SK-N-SH (cell line): Measurements from ENCODE around the gene TP53I3. TPM values are rescaled to one million over a fixed set of nuclear protein-coding genes. Genes with fewer than 3 reads are reported as not detected.

ENCODE experiments used
- CTCF ChIA-PET: fragments of 300-600, 350-600 bp; formaldehyde crosslinking; extraction: SDS; loops from one replicate; lab custom pipeline; 2021; lab: Yijun Ruan, JAX
- POLR2A ChIA-PET: fragments of 350-600 bp; sonication (Branson Sonifier 250); formaldehyde crosslinking; extraction: SDS; loops from one replicate; lab custom pipeline; 2020; ENCODE audit warnings: antibody characterized with exemption, inconsistent platforms; lab: Yijun Ruan, JAX
- DNase-seq: peaks from one replicate; pipeline ENCODE4 v3.0.0; 2012
- H2AFZ ChIP-seq: fragments of 200-600 bp; sonication (generic); 2 replicates; pipeline ENCODE4 v1.8.1; 2016; ENCODE audit warnings: antibody characterized with exemption, mild to moderate bottlenecking, low read depth
- H3F3A ChIP-seq: fragments of 200-600 bp; sonication (generic); replicated peaks from 2 replicates; pipeline ENCODE3; 2016; ENCODE audit warnings: antibody characterized with exemption, mild to moderate bottlenecking; ENCODE audit not compliant: insufficient read depth
- H3K27ac ChIP-seq, 2 experiments: fragments of 200-500 bp in 1 of 2; fragments of 200-600 bp in 1 of 2; sonication (Bioruptor generic) in 1 of 2; sonication (generic), shearing (Covaris generic) in 1 of 2; 2 replicates each; pipeline versions ENCODE4 v1.5.1 to v1.6.1; 2014 to 2016; ENCODE audit warnings: low read depth in 2 of 2, inconsistent platforms in 1 of 2, low read length in 1 of 2, mild to moderate bottlenecking in 1 of 2, mixed read lengths in 1 of 2
- H3K27me3 ChIP-seq: fragments of 200-600 bp; sonication (generic), shearing (Covaris generic); 2 replicates; pipeline ENCODE4 v1.6.1; 2016; ENCODE audit warnings: mixed run types; ENCODE audit not compliant: insufficient read depth
- H3K36me3 ChIP-seq, 2 experiments: fragments of 200-500 bp in 1 of 2; fragments of 200-600 bp in 1 of 2; sonication (Bioruptor generic) in 1 of 2; sonication (generic) in 1 of 2; replicated peaks in 1 of 2; 2 replicates each; pipeline versions ENCODE3 to v1.5.1; 2014 to 2016; ENCODE audit warnings: low read length in 1 of 2, mild to moderate bottlenecking in 1 of 2; ENCODE audit not compliant: insufficient read depth in 2 of 2, control insufficient read depth in 1 of 2
- H3K4me1 ChIP-seq, 2 experiments: fragments of 200-500 bp in 1 of 2; fragments of 200-600 bp in 1 of 2; sonication (Bioruptor generic) in 1 of 2; sonication (generic), shearing (Covaris generic) in 1 of 2; 2 replicates each; pipeline versions ENCODE4 v1.5.1 to v1.6.1; 2014 to 2016; ENCODE audit warnings: low read depth in 1 of 2, low read length in 1 of 2, mixed run types in 1 of 2; ENCODE audit not compliant: insufficient read depth in 2 of 2, control insufficient read depth in 1 of 2
- H3K4me2 ChIP-seq: fragments of 200-600 bp; sonication (generic), shearing (Covaris generic); 2 replicates; pipeline ENCODE4 v1.6.1; 2017; ENCODE audit warnings: mixed run types
- H3K4me3 ChIP-seq, 2 experiments: fragments of 200-500 bp in 1 of 2; fragments of 200-600 bp in 1 of 2; sonication (Bioruptor generic) in 1 of 2; sonication (generic), shearing (Covaris generic) in 1 of 2; 2 replicates each; pipeline versions ENCODE4 v1.5.1 to v1.8.1; 2014 to 2016; ENCODE audit warnings: low read depth in 2 of 2, inconsistent platforms in 1 of 2, low read length in 1 of 2, mild to moderate bottlenecking in 1 of 2, mixed read lengths in 1 of 2, moderate library complexity in 1 of 2
- H3K79me2 ChIP-seq: fragments of 200-600 bp; sonication (generic); 2 replicates; pipeline ENCODE4 v1.8.1; 2017; ENCODE audit warnings: mild to moderate bottlenecking; ENCODE audit not compliant: insufficient read depth
- H3K9ac ChIP-seq: fragments of 200-600 bp; sonication (generic); 2 replicates; pipeline ENCODE4 v1.6.1; 2017; ENCODE audit warnings: mixed run types
- H3K9me2 ChIP-seq: fragments of 200-600 bp; sonication (generic); 2 replicates; pipeline ENCODE4 v1.6.1; 2017; ENCODE audit warnings: mixed run types
- H3K9me3 ChIP-seq: fragments of 200-600 bp; sonication (generic); 2 replicates; pipeline ENCODE4 v1.6.1; 2017; ENCODE audit warnings: mixed run types, mild to moderate bottlenecking, moderate library complexity
- H4K20me1 ChIP-seq: fragments of 200-600 bp; sonication (generic); 2 replicates; pipeline ENCODE4 v1.6.1; 2017; ENCODE audit warnings: mild to moderate bottlenecking, mixed run types; ENCODE audit not compliant: insufficient read depth
- CHD2 ChIP-seq: fragments of 150-350 bp; IDR thresholded peaks from 2 replicates; pipeline ENCODE4 v1.6.1; 2018; ENCODE audit warnings: low read length; ENCODE audit not compliant: partially characterized antibody
- ELF1 ChIP-seq: IDR thresholded peaks from 2 replicates; pipeline ENCODE4 v1.4.0; 2012
- EZH2phosphoT487 ChIP-seq: fragments of 200-600 bp; sonication (generic); IDR thresholded peaks from 2 replicates; pipeline ENCODE4 v1.6.1; 2017; ENCODE audit warnings: low read depth, mixed run types, mild to moderate bottlenecking, antibody characterized with exemption, moderate library complexity, borderline replicate concordance
- GABPA ChIP-seq: IDR thresholded peaks from 2 replicates; pipeline ENCODE4 v1.4.0; 2012; ENCODE audit warnings: low read depth, mild to moderate bottlenecking
- MXI1 ChIP-seq: IDR thresholded peaks from 2 replicates; pipeline ENCODE4 v1.6.1; 2012; ENCODE audit warnings: mild to moderate bottlenecking, low read depth, low read length, improper control_type of control experiment
- NRF1 ChIP-seq: IDR thresholded peaks from 2 replicates; pipeline ENCODE4 v1.6.1; 2012; ENCODE audit warnings: low read depth, mild to moderate bottlenecking, low read length
- POLR2AphosphoS5 ChIP-seq: IDR thresholded peaks from 2 replicates; pipeline ENCODE4 v1.6.1; 2012; ENCODE audit warnings: low read depth, low read length
- RAD21 ChIP-seq: IDR thresholded peaks from 2 replicates; pipeline ENCODE4 v1.6.1; 2012; ENCODE audit warnings: mild to moderate bottlenecking, low read length
- SIN3A ChIP-seq: IDR thresholded peaks from 2 replicates; pipeline ENCODE4 v1.6.1; 2012; ENCODE audit warnings: low read depth, mild to moderate bottlenecking, low read length, moderate library complexity, borderline replicate concordance
- TAF1 ChIP-seq: IDR thresholded peaks from 2 replicates; pipeline ENCODE4 v1.6.1; 2012; ENCODE audit warnings: low read depth, mild to moderate bottlenecking, low read length, moderate library complexity, borderline replicate concordance
- YY1 ChIP-seq: IDR thresholded peaks from 2 replicates; pipeline ENCODE4 v1.4.0; 2012; ENCODE audit warnings: low read depth, mild to moderate bottlenecking
- WGBS: methylation state at CpG from one replicate; pipeline ENCODE4 v1.1.6; 2017; ENCODE audit warnings: low lambda C conversion rate; 5-methylcytosine and 5-hydroxymethylcytosine counted together
- polyA plus RNA-seq, 3 experiments: library from polyadenylated mRNA; depleted of rRNA; stranded (reverse); fragments of >200 nt; gene quantifications; 2 replicates each; pipeline ENCODE4 v1.2.3, GENCODE V29; 2012
- TF ChIP-seq, protein P1 (sequence below): fragments of 150-350 bp; IDR thresholded peaks from 2 replicates; pipeline ENCODE4 v1.6.1; 2016; ENCODE audit warnings: mild to moderate bottlenecking, low read depth, low read length
- TF ChIP-seq, protein P2 (sequence below): IDR thresholded peaks from 2 replicates; pipeline ENCODE4 v1.6.1; 2012; ENCODE audit warnings: mild to moderate bottlenecking, low read depth, low read length, moderate library complexity
- TF ChIP-seq, protein P3 (sequence below): IDR thresholded peaks from 2 replicates; pipeline ENCODE4; 2012
- TF ChIP-seq, protein P4 (sequence below): fragments of 150-350 bp; IDR thresholded peaks from 2 replicates; pipeline ENCODE4 v1.6.1; 2017; ENCODE audit warnings: antibody characterized with exemption, low read length, low read depth, borderline replicate concordance
- TF ChIP-seq, protein P5 (sequence below): IDR thresholded peaks from 2 replicates; pipeline ENCODE4 v1.4.0; 2012; ENCODE audit warnings: low read depth

The TP53I3 gene
- polyA plus RNA-seq, 1 of the 3 experiments (the other 2 are of a cell fraction): 110 TPM

DNA sequence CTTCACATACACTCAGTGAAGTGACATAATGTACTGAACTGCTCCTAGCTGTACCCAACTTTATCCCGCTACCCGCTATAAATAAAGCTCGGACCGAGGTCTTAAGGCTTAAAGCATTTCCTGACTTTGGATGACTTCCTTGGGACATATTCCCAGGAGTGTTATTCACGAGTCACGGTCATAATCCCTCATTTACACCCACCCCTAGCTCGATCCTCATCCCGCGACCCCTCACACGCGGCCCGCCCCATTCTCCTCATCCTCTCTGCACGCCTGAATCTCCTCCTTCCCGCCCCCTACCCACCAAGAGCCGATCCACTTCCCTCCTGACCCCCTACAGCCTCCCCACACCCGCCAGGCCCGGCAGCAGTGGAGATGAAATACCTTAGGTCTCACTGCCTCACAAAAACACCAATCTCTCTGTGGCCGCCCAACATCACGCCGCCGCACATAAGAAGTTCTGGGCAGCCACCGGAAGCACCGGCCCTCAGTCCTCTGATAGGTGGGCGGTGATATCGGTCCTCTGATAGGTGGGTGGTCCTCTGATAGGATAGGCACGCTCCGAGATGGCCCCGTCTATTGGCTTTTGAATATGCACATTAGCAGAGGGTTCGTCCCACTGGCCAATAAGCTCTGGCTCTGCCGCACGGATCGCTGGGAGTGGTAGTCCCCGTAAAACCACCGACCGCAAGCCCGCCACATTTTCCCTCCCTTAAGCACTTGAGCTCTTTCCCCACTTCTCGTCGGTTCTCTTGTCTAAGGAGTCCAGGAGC, 37.5 kb downstream of the TP53I3 start, which contains the start of gene WDCP:
WDCP (minus strand) TSS at position 462 of the 773 bp plus-strand sequence. CDS start 7,897 bp downstream, outside the sequence.
- peak within 1 kb of the TSS; percentile 90 for H2AFZ ChIP-seq
- H3K9me3 ChIP-seq: no peaks in the 10 kb centered on the region
- H3F3A ChIP-seq: peaks cover 15% of the 10 kb centered on the region
- WGBS: under 1% methylated on average over 38 of the region's 38 CpGs
- H3K27me3 ChIP-seq: no peaks in the 10 kb centered on the region
- H3K4me3 ChIP-seq: peak within 1 kb of the TSS; percentile 75 to 89
- CTCF ChIA-PET: interaction anchor here (0.6 to 5.1 kb wide), 6 partner anchors 14 to 351 kb away, joined by 3 to 38 read pairs (median 6); partner anchors contain the start of genes ATAD2B and TP53I3
- peak; percentile 93 for DNase-seq
- H3K36me3 ChIP-seq: no peaks in the 10 kb centered on the region
- H3K9me2 ChIP-seq: no peaks in the 10 kb centered on the region
- TF ChIP-seq POLR2AphosphoS5: peak; percentile 98
- TF ChIP-seq ELF1: peak; percentile 69
- TF ChIP-seq EZH2phosphoT487: no peak
- TF ChIP-seq, protein P1, sequence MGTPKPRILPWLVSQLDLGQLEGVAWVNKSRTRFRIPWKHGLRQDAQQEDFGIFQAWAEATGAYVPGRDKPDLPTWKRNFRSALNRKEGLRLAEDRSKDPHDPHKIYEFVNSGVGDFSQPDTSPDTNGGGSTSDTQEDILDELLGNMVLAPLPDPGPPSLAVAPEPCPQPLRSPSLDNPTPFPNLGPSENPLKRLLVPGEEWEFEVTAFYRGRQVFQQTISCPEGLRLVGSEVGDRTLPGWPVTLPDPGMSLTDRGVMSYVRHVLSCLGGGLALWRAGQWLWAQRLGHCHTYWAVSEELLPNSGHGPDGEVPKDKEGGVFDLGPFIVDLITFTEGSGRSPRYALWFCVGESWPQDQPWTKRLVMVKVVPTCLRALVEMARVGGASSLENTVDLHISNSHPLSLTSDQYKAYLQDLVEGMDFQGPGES: peak; percentile 91
- TF ChIP-seq RAD21: no peak
- TF ChIP-seq, protein P2, sequence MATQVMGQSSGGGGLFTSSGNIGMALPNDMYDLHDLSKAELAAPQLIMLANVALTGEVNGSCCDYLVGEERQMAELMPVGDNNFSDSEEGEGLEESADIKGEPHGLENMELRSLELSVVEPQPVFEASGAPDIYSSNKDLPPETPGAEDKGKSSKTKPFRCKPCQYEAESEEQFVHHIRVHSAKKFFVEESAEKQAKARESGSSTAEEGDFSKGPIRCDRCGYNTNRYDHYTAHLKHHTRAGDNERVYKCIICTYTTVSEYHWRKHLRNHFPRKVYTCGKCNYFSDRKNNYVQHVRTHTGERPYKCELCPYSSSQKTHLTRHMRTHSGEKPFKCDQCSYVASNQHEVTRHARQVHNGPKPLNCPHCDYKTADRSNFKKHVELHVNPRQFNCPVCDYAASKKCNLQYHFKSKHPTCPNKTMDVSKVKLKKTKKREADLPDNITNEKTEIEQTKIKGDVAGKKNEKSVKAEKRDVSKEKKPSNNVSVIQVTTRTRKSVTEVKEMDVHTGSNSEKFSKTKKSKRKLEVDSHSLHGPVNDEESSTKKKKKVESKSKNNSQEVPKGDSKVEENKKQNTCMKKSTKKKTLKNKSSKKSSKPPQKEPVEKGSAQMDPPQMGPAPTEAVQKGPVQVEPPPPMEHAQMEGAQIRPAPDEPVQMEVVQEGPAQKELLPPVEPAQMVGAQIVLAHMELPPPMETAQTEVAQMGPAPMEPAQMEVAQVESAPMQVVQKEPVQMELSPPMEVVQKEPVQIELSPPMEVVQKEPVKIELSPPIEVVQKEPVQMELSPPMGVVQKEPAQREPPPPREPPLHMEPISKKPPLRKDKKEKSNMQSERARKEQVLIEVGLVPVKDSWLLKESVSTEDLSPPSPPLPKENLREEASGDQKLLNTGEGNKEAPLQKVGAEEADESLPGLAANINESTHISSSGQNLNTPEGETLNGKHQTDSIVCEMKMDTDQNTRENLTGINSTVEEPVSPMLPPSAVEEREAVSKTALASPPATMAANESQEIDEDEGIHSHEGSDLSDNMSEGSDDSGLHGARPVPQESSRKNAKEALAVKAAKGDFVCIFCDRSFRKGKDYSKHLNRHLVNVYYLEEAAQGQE: peak; percentile 63; the same call in 1 of the 2 replicates
- TF ChIP-seq YY1: 0 out of 2 replicates have a peak, but pooled peaks have one; percentile 28
- peak; percentile 99 for TF ChIP-seq MXI1
- TF ChIP-seq, protein P3, sequence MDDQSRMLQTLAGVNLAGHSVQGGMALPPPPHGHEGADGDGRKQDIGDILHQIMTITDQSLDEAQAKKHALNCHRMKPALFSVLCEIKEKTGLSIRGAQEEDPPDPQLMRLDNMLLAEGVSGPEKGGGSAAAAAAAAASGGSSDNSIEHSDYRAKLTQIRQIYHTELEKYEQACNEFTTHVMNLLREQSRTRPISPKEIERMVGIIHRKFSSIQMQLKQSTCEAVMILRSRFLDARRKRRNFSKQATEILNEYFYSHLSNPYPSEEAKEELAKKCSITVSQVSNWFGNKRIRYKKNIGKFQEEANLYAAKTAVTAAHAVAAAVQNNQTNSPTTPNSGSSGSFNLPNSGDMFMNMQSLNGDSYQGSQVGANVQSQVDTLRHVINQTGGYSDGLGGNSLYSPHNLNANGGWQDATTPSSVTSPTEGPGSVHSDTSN: peak; percentile 86
- TF ChIP-seq CHD2: peak; percentile 94
- TF ChIP-seq GABPA: peak; percentile 85
- TF ChIP-seq NRF1: no peak
- peak; percentile 93 for TF ChIP-seq TAF1
- TF ChIP-seq, protein P4, sequence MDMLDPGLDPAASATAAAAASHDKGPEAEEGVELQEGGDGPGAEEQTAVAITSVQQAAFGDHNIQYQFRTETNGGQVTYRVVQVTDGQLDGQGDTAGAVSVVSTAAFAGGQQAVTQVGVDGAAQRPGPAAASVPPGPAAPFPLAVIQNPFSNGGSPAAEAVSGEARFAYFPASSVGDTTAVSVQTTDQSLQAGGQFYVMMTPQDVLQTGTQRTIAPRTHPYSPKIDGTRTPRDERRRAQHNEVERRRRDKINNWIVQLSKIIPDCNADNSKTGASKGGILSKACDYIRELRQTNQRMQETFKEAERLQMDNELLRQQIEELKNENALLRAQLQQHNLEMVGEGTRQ: no peak
- TF ChIP-seq SIN3A: peak; percentile 73
- TF ChIP-seq, protein P5, sequence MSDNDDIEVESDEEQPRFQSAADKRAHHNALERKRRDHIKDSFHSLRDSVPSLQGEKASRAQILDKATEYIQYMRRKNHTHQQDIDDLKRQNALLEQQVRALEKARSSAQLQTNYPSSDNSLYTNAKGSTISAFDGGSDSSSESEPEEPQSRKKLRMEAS: peak; percentile 57
- H4K20me1 ChIP-seq: no peaks in the 10 kb centered on the region
- peaks cover 49% of the 10 kb centered on the region for H3K79me2 ChIP-seq
- POLR2A ChIA-PET: interaction anchor here (0.6 to 1.7 kb wide), 12 partner anchors 11 to 940 kb away, joined by 3 to 16 read pairs (median 4); partner anchors contain the start of genes ATAD2B, SF3B6, TP53I3 and UBXN2A
- peak within 1 kb of the TSS; percentile 71 for H3K4me2 ChIP-seq
- H3K27ac ChIP-seq: peak within 1 kb of the TSS; percentile 54 to 74; a peak in 3 of 4 replicates
- H3K4me1 ChIP-seq: peaks cover 3 to 16% of the 10 kb centered on the region in 2 experiments; a peak in 2 of 4 replicates
- peak within 1 kb of the TSS; percentile 75 for H3K9ac ChIP-seq
